Measurements from ENCODE around the gene PTPN18.

Gene PTPN18

GRCh38 chr2:130378206-130378897 is 22.5 kb downstream of the PTPN18 start:
- Histone ChIP-seq H3K36me3 (ENCODE audit: control insufficient read depth, insufficient read depth, low read length) (no peaks in the 10 kb centered on the region), H3K79me2 (peaks cover 2% of the 10 kb centered on the region), H2AFZ (no peak overlapping the region), H3K27me3 (ENCODE audit: control insufficient read depth, insufficient read depth, low read length) (no peaks in the 10 kb centered on the region), H3K9ac (no peak overlapping the region), H3K27ac (no peak overlapping the region), H3K4me3 (ENCODE audit: low read depth, low read length) (no peak overlapping the region), H3K9me3 (ENCODE audit: control insufficient read depth, low read length) (no peaks in the 10 kb centered on the region), H3K4me2 (ENCODE audit: low read length) (no peak overlapping the region), H3K4me1 (peaks cover 2% of the 10 kb centered on the region)
- no peak for TF ChIP-seq CTCF (IDR thresholded peaks at IDR 0.05)

GRCh38 chr2:130378898-130379214 is 23.0 kb downstream of the PTPN18 start:
- Histone ChIP-seq H3K79me2 (peaks cover 2% of the 10 kb centered on the region), H3K4me2 (ENCODE audit: low read length) (no peak overlapping the region), H3K4me3 (ENCODE audit: low read depth, low read length) (no peak overlapping the region), H3K9me3 (ENCODE audit: control insufficient read depth, low read length) (no peaks in the 10 kb centered on the region), H2AFZ (no peak overlapping the region), H3K9ac (no peak overlapping the region), H3K27me3 (ENCODE audit: control insufficient read depth, insufficient read depth, low read length) (no peaks in the 10 kb centered on the region), H3K36me3 (ENCODE audit: control insufficient read depth, insufficient read depth, low read length) (no peaks in the 10 kb centered on the region), H3K27ac (no peak overlapping the region), H3K4me1 (no peaks in the 10 kb centered on the region)
- TF ChIP-seq CTCF (IDR thresholded peaks at IDR 0.05): no peak

GRCh38 chr2:130380096-130380934 is 24.5 kb downstream of the PTPN18 start:
- TF ChIP-seq CTCF (IDR thresholded peaks at IDR 0.05): no peak
- H3K4me3 ChIP-seq (ENCODE audit: low read depth, low read length): no peak overlapping the region
- H3K9me3 ChIP-seq (ENCODE audit: control insufficient read depth, low read length): no peaks in the 10 kb centered on the region
- H3K27ac ChIP-seq: no peak overlapping the region
- no peaks in the 10 kb centered on the region for H3K27me3 ChIP-seq (ENCODE audit: control insufficient read depth, insufficient read depth, low read length)
- H3K36me3 ChIP-seq (ENCODE audit: control insufficient read depth, insufficient read depth, low read length): no peaks in the 10 kb centered on the region
- H3K9ac ChIP-seq: no peak overlapping the region
- no peaks in the 10 kb centered on the region for H3K4me1 ChIP-seq
- H2AFZ ChIP-seq: no peak overlapping the region
- peaks cover 2% of the 10 kb centered on the region for H3K79me2 ChIP-seq
- H3K4me2 ChIP-seq (ENCODE audit: low read length): no peak overlapping the region

- H2AFZ ChIP-seq: no peak overlapping the region
- H3K36me3 ChIP-seq (ENCODE audit: control insufficient read depth, insufficient read depth, low read length): no peaks in the 10 kb centered on the region
- H3K4me3 ChIP-seq (ENCODE audit: low read depth, low read length): no peak overlapping the region
- no peak overlapping the region for H3K4me2 ChIP-seq (ENCODE audit: low read length)
- no peak for TF ChIP-seq CTCF (IDR thresholded peaks at IDR 0.05)
- no peak overlapping the region for H3K9ac ChIP-seq
- no peaks in the 10 kb centered on the region for H3K9me3 ChIP-seq (ENCODE audit: control insufficient read depth, low read length)
- no peaks in the 10 kb centered on the region for H3K27me3 ChIP-seq (ENCODE audit: control insufficient read depth, insufficient read depth, low read length)
- H3K79me2 ChIP-seq: peaks cover 2% of the 10 kb centered on the region
- H3K27ac ChIP-seq: no peak overlapping the region
- no peaks in the 10 kb centered on the region for H3K4me1 ChIP-seq
These were observed 25.3 kb downstream of the PTPN18 start for GRCh38 chr2:130381145-130381544.
